Spleen (tissue), 11 donors: ENCODE measurements around the gene MAP3K14. TPM values are rescaled to one million over a fixed set of nuclear protein-coding genes. Genes with fewer than 3 reads are reported as not detected.

Experiments
- DNase-seq: peaks from one replicate; pipeline ENCODE4 v3.0.0-alpha.2; 2020
- H3K27ac ChIP-seq, 8 donors: fragments of 200-600 bp; sonication (generic) in 7 of 8; 1 replicate in 4 of 8; 2 replicates in 4 of 8; pipeline versions ENCODE4 v1.5.0 to v1.8.0; 2016 to 2021; ENCODE audit warnings: inconsistent platforms in 4 of 8, mild to moderate bottlenecking in 4 of 8, moderate library complexity in 1 of 8
- H3K27me3 ChIP-seq, 7 donors: fragments of 200-600 bp; sonication (generic) in 6 of 7; replicated peaks in 1 of 7; 1 replicate in 4 of 7; 2 replicates in 3 of 7; pipeline versions ENCODE4 v1.5.0 to v1.8.0; 2016 to 2021; ENCODE audit warnings: inconsistent platforms in 3 of 7, mild to moderate bottlenecking in 1 of 7
- H3K36me3 ChIP-seq, 6 donors: fragments of 200-600 bp; sonication (generic) in 5 of 6; 1 replicate in 4 of 6; 2 replicates in 2 of 6; pipeline versions ENCODE4 v1.5.0 to v1.8.0; 2016 to 2021; ENCODE audit warnings: inconsistent platforms in 2 of 6
- H3K4me1 ChIP-seq, 6 donors: fragments of 200-600 bp; sonication (generic) in 5 of 6; 1 replicate in 3 of 6; 2 replicates in 3 of 6; pipeline versions ENCODE4 v1.5.0 to v1.8.0; 2016 to 2021; ENCODE audit warnings: inconsistent platforms in 3 of 6
- H3K4me3 ChIP-seq, 8 donors: fragments of 200-600 bp; sonication (generic) in 7 of 8; 1 replicate in 4 of 8; 2 replicates in 4 of 8; pipeline versions ENCODE4 v1.5.0 to v1.8.0; 2016 to 2021; ENCODE audit warnings: inconsistent platforms in 4 of 8, mild to moderate bottlenecking in 4 of 8, moderate library complexity in 2 of 8
- H3K9me3 ChIP-seq, 8 donors: fragments of 200-600 bp; sonication (generic) in 7 of 8; 1 replicate in 4 of 8; 2 replicates in 4 of 8; pipeline versions ENCODE4 v1.5.0 to v1.8.0; 2016 to 2021; ENCODE audit warnings: inconsistent platforms in 4 of 8
- POLR2A ChIP-seq, 3 donors: fragments of 450-650 bp; IDR thresholded peaks; one replicate each; pipeline ENCODE4 v1.5.1; 2017; ENCODE audit warnings: antibody characterized with exemption in 3 of 3, mild to moderate bottlenecking in 1 of 3
- POLR2AphosphoS5 ChIP-seq, 3 donors: sonication (generic); formaldehyde crosslinking; IDR thresholded peaks; one replicate each; pipeline ENCODE4 v1.5.1; 2017; ENCODE audit warnings: antibody characterized with exemption in 3 of 3
- WGBS, 5 donors: extraction: QIAGEN DNeasy Blood & Tissue Kit in 3 of 5; methylation state at CpG; one replicate each; pipeline versions ENCODE4 v1.1.5 to v1.1.7; 2013 to 2018; 5-methylcytosine and 5-hydroxymethylcytosine counted together
- intact Hi-C: fragments of 100-400 bp; cut with DNase I; formaldehyde crosslinking; loops from one replicate; pipeline ENCODE4 v1.15.0; 2023; ENCODE audit warnings: low total_unique reads
- polyA plus RNA-seq, 3 donors: library from polyadenylated mRNA; stranded (reverse); fragments of 200-250 nt; gene quantifications; one replicate each; pipeline ENCODE4 v1.2.1, GENCODE V29; 2013
- total RNA-seq, 7 donors: library from RNA; depleted of rRNA in 3 of 7; stranded (reverse); fragments of >200 nt in 3 of 7; fragmentation: NEBNext Ultra II Directional in 4 of 7; extraction: Animal tissue kit (Norgen Biotek cat#: 25700) in 4 of 7; gene quantifications; one replicate each; pipeline versions ENCODE4 v1.1.0 to v1.2.1, GENCODE V29; 2016 to 2021
- TF ChIP-seq, protein P1 (sequence below), 11 experiments: fragments of 200-600 bp in 7 of 11; fragments of 450-650 bp in 4 of 11; sonication (generic) in 4 of 11; IDR thresholded peaks in 8 of 11; conservative IDR thresholded peaks in 3 of 11; 1 replicate in 7 of 11; 2 replicates in 4 of 11; pipeline versions ENCODE4 v1.4.0 to v1.8.0; 2016 to 2021; ENCODE audit warnings: antibody characterized with exemption in 11 of 11, inconsistent platforms in 4 of 11, mild to moderate bottlenecking in 1 of 11
- donor health status: healthy with polysubstance abuse.
- donor health status: DM: no; HTN: no; CAD: no; lungs with moderate emphysema.
- donor health status: DM: no; HTN: no; CAD: no.
- donor health status: Bipolar disorder and iron deficiency.
- donor health status: healthy.
- donor health status: DM: no; HTN: no; CAD: no.
- donor health status: DM: yes; HTN: yes; CAD: no.

The MAP3K14 gene
- total and polyA plus RNA-seq, 10 donors: 17.3 to 36.3 (median 28.0) TPM

DNA sequence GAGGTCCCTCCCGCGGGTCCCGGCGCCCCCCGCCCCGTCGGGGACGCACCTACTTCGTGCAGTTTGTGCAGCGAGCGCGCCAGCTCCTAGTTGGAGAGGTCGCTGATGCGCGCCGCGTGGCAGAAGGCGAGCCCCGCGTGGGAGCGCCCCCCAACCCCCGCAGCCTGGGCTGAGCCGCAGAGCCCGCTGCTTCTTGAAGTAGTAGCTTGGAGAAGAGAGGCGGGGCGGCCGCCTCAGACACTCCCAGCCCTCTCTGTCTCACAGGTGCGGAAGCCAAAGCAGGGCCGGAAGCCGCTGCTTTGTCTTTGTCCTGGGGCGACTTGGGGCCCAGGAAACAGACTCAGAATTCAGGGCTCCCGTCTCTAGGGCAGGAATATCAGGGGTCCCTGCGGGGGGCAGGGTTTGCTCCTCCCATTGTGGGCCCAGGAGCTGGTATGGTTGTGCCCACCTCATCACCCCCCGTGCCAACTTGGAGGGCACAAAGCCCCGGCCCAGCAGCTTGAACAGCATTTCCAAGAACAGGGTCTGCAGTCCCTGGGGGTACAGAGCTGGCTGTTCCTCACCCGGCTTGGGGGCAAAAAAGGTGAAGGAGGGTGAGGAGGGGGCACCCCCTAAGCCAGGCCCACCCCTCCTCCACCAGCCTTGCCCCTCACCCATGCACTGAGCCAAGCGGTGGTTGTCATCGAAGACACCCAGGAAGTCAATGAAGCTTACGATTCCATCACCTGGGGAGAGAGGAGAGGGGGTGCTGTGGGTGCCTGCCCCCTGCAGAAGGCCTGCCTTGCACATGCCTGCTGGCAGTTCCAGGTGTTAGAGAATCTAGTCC, 68.5 kb downstream of the MAP3K14 start:
- DNase-seq: peak; percentile 96
- Histone ChIP-seq H3K27ac (peak overlapping the region; percentile 82 to 94 (median 88)), H3K36me3 (peaks cover 0 to 57% (median 35%) of the 10 kb centered on the region in 6 donors), H3K9me3 (no peaks in the 10 kb centered on the region), H3K27me3 (peaks cover 0 to 6% (median 0%) of the 10 kb centered on the region in 7 donors), H3K4me1 (peaks cover 15 to 80% (median 36%) of the 10 kb centered on the region in 6 donors), H3K4me3 (peak overlapping the region; percentile 25 to 94 (median 66))
- TF ChIP-seq POLR2AphosphoS5 (IDR thresholded peaks at IDR 0.05) (no peak), POLR2A (IDR thresholded peaks at IDR 0.05) (peak in 1 of 3 donors; percentile 15)
- TF ChIP-seq, protein P1, sequence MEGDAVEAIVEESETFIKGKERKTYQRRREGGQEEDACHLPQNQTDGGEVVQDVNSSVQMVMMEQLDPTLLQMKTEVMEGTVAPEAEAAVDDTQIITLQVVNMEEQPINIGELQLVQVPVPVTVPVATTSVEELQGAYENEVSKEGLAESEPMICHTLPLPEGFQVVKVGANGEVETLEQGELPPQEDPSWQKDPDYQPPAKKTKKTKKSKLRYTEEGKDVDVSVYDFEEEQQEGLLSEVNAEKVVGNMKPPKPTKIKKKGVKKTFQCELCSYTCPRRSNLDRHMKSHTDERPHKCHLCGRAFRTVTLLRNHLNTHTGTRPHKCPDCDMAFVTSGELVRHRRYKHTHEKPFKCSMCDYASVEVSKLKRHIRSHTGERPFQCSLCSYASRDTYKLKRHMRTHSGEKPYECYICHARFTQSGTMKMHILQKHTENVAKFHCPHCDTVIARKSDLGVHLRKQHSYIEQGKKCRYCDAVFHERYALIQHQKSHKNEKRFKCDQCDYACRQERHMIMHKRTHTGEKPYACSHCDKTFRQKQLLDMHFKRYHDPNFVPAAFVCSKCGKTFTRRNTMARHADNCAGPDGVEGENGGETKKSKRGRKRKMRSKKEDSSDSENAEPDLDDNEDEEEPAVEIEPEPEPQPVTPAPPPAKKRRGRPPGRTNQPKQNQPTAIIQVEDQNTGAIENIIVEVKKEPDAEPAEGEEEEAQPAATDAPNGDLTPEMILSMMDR (IDR thresholded peaks at IDR 0.05 in 8 of 11, conservative IDR thresholded peaks at IDR 0.05 in 3 of 11): peak in 1 of 11 experiments; percentile 3
- 7 to 41% (median 11%) methylated on average over 6 to 39 of the region's 39 CpGs for WGBS, 5 donors
- intact Hi-C loops: no loop called here

DNA sequence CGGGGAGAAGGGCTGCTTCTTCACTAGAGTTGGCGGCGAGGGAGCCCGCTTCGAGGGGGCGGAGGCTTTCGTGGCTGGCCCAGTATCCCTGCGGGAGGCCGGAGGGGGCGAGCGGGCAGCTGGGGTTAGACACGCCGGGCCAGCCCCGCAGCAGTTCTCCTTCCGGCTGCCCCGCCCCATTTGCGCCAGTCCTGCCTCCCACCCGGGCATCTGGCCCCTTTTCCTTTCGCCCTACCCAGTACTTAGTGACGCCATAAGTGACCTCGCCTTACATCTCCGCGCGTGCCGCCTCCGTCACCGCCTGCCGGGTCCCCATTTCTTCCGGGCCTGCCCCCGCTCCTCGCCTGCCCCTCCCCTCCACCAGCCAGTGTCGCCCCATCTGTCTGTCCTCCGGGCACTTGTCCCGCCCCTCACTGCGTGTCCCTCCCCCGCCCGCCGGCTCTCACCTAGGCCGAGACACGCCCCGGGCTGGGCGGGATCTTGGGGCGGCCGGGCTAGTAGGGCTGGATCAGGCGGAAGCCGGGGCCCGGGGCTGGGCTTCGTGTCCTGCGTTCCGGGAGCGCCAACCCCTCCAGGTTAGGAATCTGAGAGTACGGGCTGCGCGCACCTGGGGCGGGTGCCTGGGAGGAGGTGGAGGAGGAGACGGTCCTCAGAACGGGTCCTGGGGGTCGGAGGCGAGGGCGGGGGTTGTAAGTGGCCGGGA, 69.2 kb downstream of the MAP3K14 start:
- Histone ChIP-seq H3K4me1 (peaks cover 15 to 78% (median 36%) of the 10 kb centered on the region in 6 donors), H3K36me3 (peaks cover 0 to 64% (median 43%) of the 10 kb centered on the region in 6 donors), H3K4me3 (peak overlapping the region; percentile 25 to 94 (median 66)), H3K9me3 (no peaks in the 10 kb centered on the region), H3K27me3 (peaks cover 0 to 6% (median 0%) of the 10 kb centered on the region in 7 donors), H3K27ac (peak overlapping the region; percentile 82 to 94 (median 88))
- 0 to 1% (median 0%) methylated on average over 34 to 61 of the region's 61 CpGs for whole genome bisulfite sequencing, 5 donors
- DNase-seq: peak; percentile 99
- intact Hi-C loops: no loop called here
- TF ChIP-seq POLR2AphosphoS5 (IDR thresholded peaks at IDR 0.05) (peak; percentile 78 to 92 (median 82)), POLR2A (IDR thresholded peaks at IDR 0.05) (no peak)
- TF ChIP-seq, protein P1 (IDR thresholded peaks at IDR 0.05 in 8 of 11, conservative IDR thresholded peaks at IDR 0.05 in 3 of 11): peak in 1 of 11 experiments; percentile 17

DNA sequence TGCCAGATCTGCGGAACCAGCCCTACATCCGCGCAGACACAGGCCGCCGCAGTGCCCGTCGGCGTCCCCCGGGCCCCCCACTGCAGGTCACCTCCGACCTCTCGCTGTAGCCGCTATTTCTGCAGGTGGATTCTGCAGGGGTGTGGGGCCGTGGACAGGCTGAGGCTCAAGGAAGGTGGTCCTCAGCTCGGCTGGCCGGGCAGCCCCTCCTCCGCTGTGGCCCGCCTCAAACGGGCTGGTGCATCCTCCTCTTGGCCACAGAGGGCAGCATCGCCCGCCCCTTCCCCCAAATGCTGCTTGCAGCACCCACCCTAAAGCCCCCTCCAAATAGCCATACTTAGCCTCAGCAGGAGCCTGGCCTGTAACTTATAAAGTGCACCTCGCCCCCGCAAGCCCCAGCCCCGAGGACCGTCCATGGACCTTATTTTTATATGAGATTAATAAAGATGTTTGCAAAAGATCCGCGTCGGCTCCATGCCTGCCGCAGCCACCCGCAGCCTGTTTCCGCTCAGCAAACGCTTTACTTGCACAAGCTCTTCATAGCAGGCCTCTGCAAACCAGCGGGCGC, 69.9 kb downstream of the MAP3K14 start:
- intact Hi-C loops: no loop called here
- H3K9me3 ChIP-seq: no peaks in the 10 kb centered on the region
- H3K27ac ChIP-seq: peak overlapping the region; percentile 82 to 94 (median 88)
- TF ChIP-seq, protein P1 (IDR thresholded peaks at IDR 0.05 in 8 of 11, conservative IDR thresholded peaks at IDR 0.05 in 3 of 11): peak in 7 of 11 experiments; percentile 21 to 56 (median 43)
- TF ChIP-seq POLR2A (IDR thresholded peaks at IDR 0.05) (no peak), POLR2AphosphoS5 (IDR thresholded peaks at IDR 0.05) (peak in 1 of 3 donors; percentile 1)
- H3K36me3 ChIP-seq: peaks cover 0 to 71% (median 49%) of the 10 kb centered on the region in 6 donors
- DNase-seq: peak; percentile 88
- 11 to 38% (median 28%) methylated on average over 20 to 33 of the region's 33 CpGs for WGBS, 5 donors
- peak overlapping the region; percentile 25 to 94 (median 66) for H3K4me3 ChIP-seq
- H3K27me3 ChIP-seq: peaks cover 0 to 10% (median 0%) of the 10 kb centered on the region in 7 donors
- H3K4me1 ChIP-seq: peaks cover 15 to 78% (median 36%) of the 10 kb centered on the region in 6 donors
